K562 (cell line): ENCODE results near the gene IL1B. TPM values are rescaled to one million over a fixed set of nuclear protein-coding genes. Genes with fewer than 3 reads are reported as not detected.

Experiments used
- CCNT2 ChIP-seq: IDR thresholded peaks from 2 replicates; pipeline ENCODE4 v1.6.1; 2011; ENCODE audit warnings: borderline replicate concordance, low read depth, mild to moderate bottlenecking, moderate library complexity, mixed read lengths, low read length; ENCODE audit not compliant: insufficient read length; ENCODE audit errors: extremely low read depth
- ETV1 ChIP-seq: fragments of 450-650 bp; conservative IDR thresholded peaks from 2 replicates; pipeline ENCODE4 v1.6.1; 2016; ENCODE audit warnings: missing genetic modification characterization, control low read depth, low read depth, missing compliant biosample characterization
- SIX5 ChIP-seq, 2 experiments: IDR thresholded peaks; 2 replicates each; pipeline ENCODE4 v1.6.1; 2011; ENCODE audit warnings: low read length in 2 of 2, borderline replicate concordance in 1 of 2, low read depth in 1 of 2, mild to moderate bottlenecking in 1 of 2, moderate library complexity in 1 of 2; ENCODE audit not compliant: insufficient read depth in 1 of 2
- polyA plus RNA-seq, 8 experiments: library from polyadenylated mRNA; depleted of rRNA in 4 of 8; stranded (reverse) in 5 of 8; unstranded in 3 of 8; fragments of >200 nt; fragmentation: Nextera tagmentation in 2 of 8; fragmentation: Illumina TruSeq in 1 of 8; extraction: Ambion mirVana in 2 of 8; extraction: Trizol in 1 of 8; gene quantifications; 2 replicates each; pipeline versions ENCODE4 v1.2.1 to v1.2.3, GENCODE V29; 2011 to 2014; ENCODE audit warnings: inconsistent platforms in 1 of 8, missing spikeins in 1 of 8
- total RNA-seq, 7 experiments: library from RNA; depleted of rRNA in 6 of 7; stranded (reverse); fragments of >200 nt in 6 of 7; fragmentation: Illumina TruSeq in 2 of 7; extraction: Trizol in 2 of 7; gene quantifications; 2 replicates each; pipeline versions ENCODE4 v1.2.1 to v1.2.3, GENCODE V29; 2011 to 2021; ENCODE audit warnings: low replicate concordance in 1 of 7
- TF ChIP-seq, protein P1 (sequence below): fragments of 250-450 bp; sonication (Bioruptor Pico); IDR thresholded peaks from 2 replicates; pipeline ENCODE4 v1.8.0; 2021; ENCODE audit warnings: moderate library complexity, mild to moderate bottlenecking, inconsistent platforms
- TF ChIP-seq, protein P2 (sequence below): sonication (generic); formaldehyde crosslinking; IDR thresholded peaks from 2 replicates; pipeline ENCODE4 v1.4.0; 2020; ENCODE audit warnings: mild to moderate bottlenecking, missing genetic modification reagents
- TF ChIP-seq, protein P3 (sequence below): fragments of 250-450 bp; sonication (Bioruptor Pico); IDR thresholded peaks from 2 replicates; pipeline ENCODE4 v1.9.0; 2021; ENCODE audit warnings: mild to moderate bottlenecking
- TF ChIP-seq, protein P4 (sequence below): IDR thresholded peaks from 3 replicates; pipeline ENCODE4 v1.6.1; 2011; ENCODE audit warnings: borderline replicate concordance, mild to moderate bottlenecking, moderate library complexity; ENCODE audit not compliant: insufficient read length; ENCODE audit errors: extremely low read depth
- TF ChIP-seq, protein P5 (sequence below): fragments of 450-650 bp; formaldehyde crosslinking; IDR thresholded peaks from 2 replicates; pipeline ENCODE4 v1.4.0; 2020; ENCODE audit warnings: mild to moderate bottlenecking, moderate library complexity
- TF ChIP-seq, protein P6 (sequence below): fragments of 150-350 bp; IDR thresholded peaks from 2 replicates; pipeline ENCODE4 v1.6.1; 2014; ENCODE audit warnings: low read depth, mild to moderate bottlenecking, low read length, borderline replicate concordance

The IL1B gene
- total and polyA plus RNA-seq, 9 of the 15 experiments (the other 6 are each of a cell fraction or from before 2014, with no cell fraction given) = 0.29 TPM; not detected in 8

DNA sequence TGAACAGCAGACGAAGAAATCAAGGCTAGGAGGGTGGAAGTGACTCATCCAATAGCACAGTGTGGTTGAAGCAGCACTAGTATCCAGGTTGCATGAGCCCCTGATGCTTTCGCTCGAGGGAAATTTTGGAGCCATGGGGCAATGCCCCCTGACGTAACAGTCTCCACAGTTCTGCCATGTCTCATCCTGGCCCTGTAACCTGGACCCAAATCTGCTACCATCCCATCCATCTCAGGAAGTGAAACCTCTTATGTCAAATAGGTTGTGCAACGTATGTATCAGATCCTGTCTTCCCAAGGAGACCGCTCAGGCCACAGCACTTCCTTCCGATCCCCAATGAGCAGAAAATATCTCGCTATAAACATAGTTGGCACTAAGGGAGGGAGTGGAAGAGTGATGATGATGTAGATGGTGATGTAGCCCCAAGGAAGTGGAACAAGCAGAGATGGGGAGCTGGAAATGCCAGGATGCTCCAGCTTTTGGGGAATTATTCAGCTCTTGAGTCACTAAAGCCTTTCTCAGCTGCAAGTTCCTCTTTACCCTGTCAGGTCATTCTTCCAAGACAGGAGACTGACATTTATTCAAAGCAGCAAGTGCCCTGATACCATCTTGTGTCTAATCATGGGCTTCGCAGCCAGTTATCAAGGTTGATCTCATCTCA, 3.0 kb upstream of the IL1B start (continued):
- TF ChIP-seq, protein P1, sequence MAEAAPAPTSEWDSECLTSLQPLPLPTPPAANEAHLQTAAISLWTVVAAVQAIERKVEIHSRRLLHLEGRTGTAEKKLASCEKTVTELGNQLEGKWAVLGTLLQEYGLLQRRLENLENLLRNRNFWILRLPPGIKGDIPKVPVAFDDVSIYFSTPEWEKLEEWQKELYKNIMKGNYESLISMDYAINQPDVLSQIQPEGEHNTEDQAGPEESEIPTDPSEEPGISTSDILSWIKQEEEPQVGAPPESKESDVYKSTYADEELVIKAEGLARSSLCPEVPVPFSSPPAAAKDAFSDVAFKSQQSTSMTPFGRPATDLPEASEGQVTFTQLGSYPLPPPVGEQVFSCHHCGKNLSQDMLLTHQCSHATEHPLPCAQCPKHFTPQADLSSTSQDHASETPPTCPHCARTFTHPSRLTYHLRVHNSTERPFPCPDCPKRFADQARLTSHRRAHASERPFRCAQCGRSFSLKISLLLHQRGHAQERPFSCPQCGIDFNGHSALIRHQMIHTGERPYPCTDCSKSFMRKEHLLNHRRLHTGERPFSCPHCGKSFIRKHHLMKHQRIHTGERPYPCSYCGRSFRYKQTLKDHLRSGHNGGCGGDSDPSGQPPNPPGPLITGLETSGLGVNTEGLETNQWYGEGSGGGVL (CRISPR knock-in tag) = no peak
- TF ChIP-seq, protein P2, sequence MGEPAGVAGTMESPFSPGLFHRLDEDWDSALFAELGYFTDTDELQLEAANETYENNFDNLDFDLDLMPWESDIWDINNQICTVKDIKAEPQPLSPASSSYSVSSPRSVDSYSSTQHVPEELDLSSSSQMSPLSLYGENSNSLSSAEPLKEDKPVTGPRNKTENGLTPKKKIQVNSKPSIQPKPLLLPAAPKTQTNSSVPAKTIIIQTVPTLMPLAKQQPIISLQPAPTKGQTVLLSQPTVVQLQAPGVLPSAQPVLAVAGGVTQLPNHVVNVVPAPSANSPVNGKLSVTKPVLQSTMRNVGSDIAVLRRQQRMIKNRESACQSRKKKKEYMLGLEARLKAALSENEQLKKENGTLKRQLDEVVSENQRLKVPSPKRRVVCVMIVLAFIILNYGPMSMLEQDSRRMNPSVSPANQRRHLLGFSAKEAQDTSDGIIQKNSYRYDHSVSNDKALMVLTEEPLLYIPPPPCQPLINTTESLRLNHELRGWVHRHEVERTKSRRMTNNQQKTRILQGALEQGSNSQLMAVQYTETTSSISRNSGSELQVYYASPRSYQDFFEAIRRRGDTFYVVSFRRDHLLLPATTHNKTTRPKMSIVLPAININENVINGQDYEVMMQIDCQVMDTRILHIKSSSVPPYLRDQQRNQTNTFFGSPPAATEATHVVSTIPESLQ (CRISPR knock-in tag) = no peak
- TF ChIP-seq CCNT2 (no peak), SIX5 (IDR thresholded peaks at IDR 0.05; ENCODE audit: borderline replicate concordance in 1 of 2, insufficient read depth in 1 of 2, low read depth in 1 of 2, low read length in 2 of 2) (no peak), ETV1 (tag) (0 out of 2 replicates have a peak, but pooled peaks have one; percentile 20)
- TF ChIP-seq, protein P3, sequence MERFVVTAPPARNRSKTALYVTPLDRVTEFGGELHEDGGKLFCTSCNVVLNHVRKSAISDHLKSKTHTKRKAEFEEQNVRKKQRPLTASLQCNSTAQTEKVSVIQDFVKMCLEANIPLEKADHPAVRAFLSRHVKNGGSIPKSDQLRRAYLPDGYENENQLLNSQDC (CRISPR knock-in tag) = no peak
- TF ChIP-seq, protein P4, sequence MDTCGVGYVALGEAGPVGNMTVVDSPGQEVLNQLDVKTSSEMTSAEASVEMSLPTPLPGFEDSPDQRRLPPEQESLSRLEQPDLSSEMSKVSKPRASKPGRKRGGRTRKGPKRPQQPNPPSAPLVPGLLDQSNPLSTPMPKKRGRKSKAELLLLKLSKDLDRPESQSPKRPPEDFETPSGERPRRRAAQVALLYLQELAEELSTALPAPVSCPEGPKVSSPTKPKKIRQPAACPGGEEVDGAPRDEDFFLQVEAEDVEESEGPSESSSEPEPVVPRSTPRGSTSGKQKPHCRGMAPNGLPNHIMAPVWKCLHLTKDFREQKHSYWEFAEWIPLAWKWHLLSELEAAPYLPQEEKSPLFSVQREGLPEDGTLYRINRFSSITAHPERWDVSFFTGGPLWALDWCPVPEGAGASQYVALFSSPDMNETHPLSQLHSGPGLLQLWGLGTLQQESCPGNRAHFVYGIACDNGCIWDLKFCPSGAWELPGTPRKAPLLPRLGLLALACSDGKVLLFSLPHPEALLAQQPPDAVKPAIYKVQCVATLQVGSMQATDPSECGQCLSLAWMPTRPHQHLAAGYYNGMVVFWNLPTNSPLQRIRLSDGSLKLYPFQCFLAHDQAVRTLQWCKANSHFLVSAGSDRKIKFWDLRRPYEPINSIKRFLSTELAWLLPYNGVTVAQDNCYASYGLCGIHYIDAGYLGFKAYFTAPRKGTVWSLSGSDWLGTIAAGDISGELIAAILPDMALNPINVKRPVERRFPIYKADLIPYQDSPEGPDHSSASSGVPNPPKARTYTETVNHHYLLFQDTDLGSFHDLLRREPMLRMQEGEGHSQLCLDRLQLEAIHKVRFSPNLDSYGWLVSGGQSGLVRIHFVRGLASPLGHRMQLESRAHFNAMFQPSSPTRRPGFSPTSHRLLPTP = no peak
- TF ChIP-seq, protein P5, sequence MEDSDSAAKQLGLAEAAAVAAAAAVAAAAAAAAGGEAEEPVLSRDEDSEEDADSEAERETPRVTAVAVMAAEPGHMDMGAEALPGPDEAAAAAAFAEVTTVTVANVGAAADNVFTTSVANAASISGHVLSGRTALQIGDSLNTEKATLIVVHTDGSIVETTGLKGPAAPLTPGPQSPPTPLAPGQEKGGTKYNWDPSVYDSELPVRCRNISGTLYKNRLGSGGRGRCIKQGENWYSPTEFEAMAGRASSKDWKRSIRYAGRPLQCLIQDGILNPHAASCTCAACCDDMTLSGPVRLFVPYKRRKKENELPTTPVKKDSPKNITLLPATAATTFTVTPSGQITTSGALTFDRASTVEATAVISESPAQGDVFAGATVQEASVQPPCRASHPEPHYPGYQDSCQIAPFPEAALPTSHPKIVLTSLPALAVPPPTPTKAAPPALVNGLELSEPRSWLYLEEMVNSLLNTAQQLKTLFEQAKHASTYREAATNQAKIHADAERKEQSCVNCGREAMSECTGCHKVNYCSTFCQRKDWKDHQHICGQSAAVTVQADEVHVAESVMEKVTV (CRISPR knock-in tag) = no peak
- TF ChIP-seq, protein P6, sequence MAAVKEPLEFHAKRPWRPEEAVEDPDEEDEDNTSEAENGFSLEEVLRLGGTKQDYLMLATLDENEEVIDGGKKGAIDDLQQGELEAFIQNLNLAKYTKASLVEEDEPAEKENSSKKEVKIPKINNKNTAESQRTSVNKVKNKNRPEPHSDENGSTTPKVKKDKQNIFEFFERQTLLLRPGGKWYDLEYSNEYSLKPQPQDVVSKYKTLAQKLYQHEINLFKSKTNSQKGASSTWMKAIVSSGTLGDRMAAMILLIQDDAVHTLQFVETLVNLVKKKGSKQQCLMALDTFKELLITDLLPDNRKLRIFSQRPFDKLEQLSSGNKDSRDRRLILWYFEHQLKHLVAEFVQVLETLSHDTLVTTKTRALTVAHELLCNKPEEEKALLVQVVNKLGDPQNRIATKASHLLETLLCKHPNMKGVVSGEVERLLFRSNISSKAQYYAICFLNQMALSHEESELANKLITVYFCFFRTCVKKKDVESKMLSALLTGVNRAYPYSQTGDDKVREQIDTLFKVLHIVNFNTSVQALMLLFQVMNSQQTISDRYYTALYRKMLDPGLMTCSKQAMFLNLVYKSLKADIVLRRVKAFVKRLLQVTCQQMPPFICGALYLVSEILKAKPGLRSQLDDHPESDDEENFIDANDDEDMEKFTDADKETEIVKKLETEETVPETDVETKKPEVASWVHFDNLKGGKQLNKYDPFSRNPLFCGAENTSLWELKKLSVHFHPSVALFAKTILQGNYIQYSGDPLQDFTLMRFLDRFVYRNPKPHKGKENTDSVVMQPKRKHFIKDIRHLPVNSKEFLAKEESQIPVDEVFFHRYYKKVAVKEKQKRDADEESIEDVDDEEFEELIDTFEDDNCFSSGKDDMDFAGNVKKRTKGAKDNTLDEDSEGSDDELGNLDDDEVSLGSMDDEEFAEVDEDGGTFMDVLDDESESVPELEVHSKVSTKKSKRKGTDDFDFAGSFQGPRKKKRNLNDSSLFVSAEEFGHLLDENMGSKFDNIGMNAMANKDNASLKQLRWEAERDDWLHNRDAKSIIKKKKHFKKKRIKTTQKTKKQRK = no peak
